ENCODE results near the gene ACBD6. TPM values are rescaled to one million over a fixed set of nuclear protein-coding genes. Genes with fewer than 3 reads are reported as not detected.

The ACBD6 gene
- total RNA-seq, 2 donors from 2014 or later, result 43.2 to 54.5 TPM

GRCh38 chr1:180380259-180381183, 121.9 kb downstream of the ACBD6 start:
- peaks cover 3% of the 10 kb centered on the region for H3K36me3 ChIP-seq (ENCODE audit: control insufficient read depth, insufficient read depth, low read length)
- DNase-seq, result no peak
- Mint-ChIP-seq H3K4me3 (no peak overlapping the region), H3K9me3 (peaks cover 64% of the 10 kb centered on the region), H3K4me1 (no peaks in the 10 kb centered on the region), H3K27ac (no peak overlapping the region), H3K36me3 (ENCODE audit: low read depth) (peaks cover 37% of the 10 kb centered on the region), H3K27me3 (ENCODE audit: insufficient read depth) (no peaks in the 10 kb centered on the region)
- no peak overlapping the region for H3K27ac ChIP-seq (ENCODE audit: low read depth, low read length)
- WGBS, 2 experiments (ENCODE audit: insufficient coverage in 1 of 2, insufficient read length in 1 of 2), result 94% methylated on average over 3 of the region's 3 CpGs; no CpG with 5 or more reads in 1 of the 2 experiments
- no peak overlapping the region for H3K9ac ChIP-seq (ENCODE audit: extremely low read depth, low read length, poor library complexity, severe bottlenecking)
- no peak overlapping the region for H3K4me3 ChIP-seq (ENCODE audit: low read length)
- no peak for TF ChIP-seq CTCF (conservative IDR thresholded peaks at IDR 0.05)
- H3K27me3 ChIP-seq (ENCODE audit: control insufficient read depth, insufficient read depth, low read length, poor library complexity, severe bottlenecking), result no peaks in the 10 kb centered on the region
- peaks cover 53% of the 10 kb centered on the region for H3K9me3 ChIP-seq (ENCODE audit: control insufficient read depth, low read length)
- no peaks in the 10 kb centered on the region for H3K4me1 ChIP-seq (ENCODE audit: control insufficient read depth, insufficient read depth, low read length)

GRCh38 chr1:180376800-180377199, 125.6 kb downstream of the ACBD6 start:
- Mint-ChIP-seq H3K4me3 (no peak overlapping the region), H3K27me3 (ENCODE audit: insufficient read depth) (peaks cover 2% of the 10 kb centered on the region), H3K36me3 (ENCODE audit: low read depth) (peaks cover 27% of the 10 kb centered on the region), H3K27ac (no peak overlapping the region), H3K4me1 (peaks cover 14% of the 10 kb centered on the region), H3K9me3 (peaks cover 36% of the 10 kb centered on the region)
- DNase-seq, result no peak
- H3K27ac ChIP-seq (ENCODE audit: low read depth, low read length), result no peak overlapping the region
- 100% methylated on average over 2 of the region's 3 CpGs; no CpG with 5 or more reads in 1 of the 2 experiments for WGBS, 2 experiments (ENCODE audit: insufficient coverage in 1 of 2, insufficient read length in 1 of 2)
- no peak for TF ChIP-seq CTCF (conservative IDR thresholded peaks at IDR 0.05)
- H3K36me3 ChIP-seq (ENCODE audit: control insufficient read depth, insufficient read depth, low read length), result no peaks in the 10 kb centered on the region
- H3K9ac ChIP-seq (ENCODE audit: extremely low read depth, low read length, poor library complexity, severe bottlenecking), result no peak overlapping the region
- H3K27me3 ChIP-seq (ENCODE audit: control insufficient read depth, insufficient read depth, low read length, poor library complexity, severe bottlenecking), result peaks cover 5% of the 10 kb centered on the region
- H3K4me3 ChIP-seq (ENCODE audit: low read length), result no peak overlapping the region
- peaks cover 2% of the 10 kb centered on the region for H3K4me1 ChIP-seq (ENCODE audit: control insufficient read depth, insufficient read depth, low read length)
- peaks cover 39% of the 10 kb centered on the region for H3K9me3 ChIP-seq (ENCODE audit: control insufficient read depth, low read length)

- Mint-ChIP-seq H3K4me1 (peaks cover 19% of the 10 kb centered on the region), H3K27ac (no peak overlapping the region), H3K36me3 (ENCODE audit: low read depth) (peaks cover 24% of the 10 kb centered on the region), H3K9me3 (peaks cover 31% of the 10 kb centered on the region), H3K4me3 (no peak overlapping the region), H3K27me3 (ENCODE audit: insufficient read depth) (peaks cover 2% of the 10 kb centered on the region)
- Histone ChIP-seq H3K36me3 (ENCODE audit: control insufficient read depth, insufficient read depth, low read length) (no peaks in the 10 kb centered on the region), H3K9ac (ENCODE audit: extremely low read depth, low read length, poor library complexity, severe bottlenecking) (no peak overlapping the region), H3K9me3 (ENCODE audit: control insufficient read depth, low read length) (peaks cover 36% of the 10 kb centered on the region), H3K4me3 (ENCODE audit: low read length) (no peak overlapping the region), H3K4me1 (ENCODE audit: control insufficient read depth, insufficient read depth, low read length) (peaks cover 7% of the 10 kb centered on the region), H3K27ac (ENCODE audit: low read depth, low read length) (no peak overlapping the region), H3K27me3 (ENCODE audit: control insufficient read depth, insufficient read depth, low read length, poor library complexity, severe bottlenecking) (peaks cover 5% of the 10 kb centered on the region)
- 100% methylated on average over 1 of the region's 1 CpG; no CpG with 5 or more reads in 1 of the 2 experiments for WGBS, 2 experiments (ENCODE audit: insufficient coverage in 1 of 2, insufficient read length in 1 of 2)
- DNase-seq, result no peak
- TF ChIP-seq CTCF (conservative IDR thresholded peaks at IDR 0.05), result no peak
Measured at GRCh38 chr1:180376253-180376652, 126.1 kb downstream of the ACBD6 start.

Measured in endodermal cell (in vitro differentiated cells).